Spinal cord (tissue), 10 donors: ENCODE measurements around the gene PILRB. TPM values are rescaled to one million over a fixed set of nuclear protein-coding genes. Genes with fewer than 3 reads are reported as not detected.
"Not testable (repeated sequence)": the region's sequence is repeated elsewhere in the genome, so short reads cannot be mapped to it uniquely, and the experiment has no call there.

Source experiments
- DNase-seq, 6 donors: peaks; one replicate each; pipeline versions ENCODE4 v3.0.0 to v3.0.0-alpha.2; 2013 to 2015; ENCODE audit warnings: low spot score in 6 of 6, low read depth in 4 of 6
- H3K27ac ChIP-seq: one replicate; pipeline ENCODE4 v1.5.1; 2013; ENCODE audit warnings: low read depth, low read length, control low read depth
- H3K27me3 ChIP-seq: one replicate; pipeline ENCODE4 v1.6.1; 2013; ENCODE audit warnings: low read length; ENCODE audit not compliant: control insufficient read depth, insufficient read depth
- H3K36me3 ChIP-seq: one replicate; pipeline ENCODE4 v1.6.1; 2013; ENCODE audit warnings: low read length; ENCODE audit not compliant: control insufficient read depth, insufficient read depth
- H3K4me1 ChIP-seq: one replicate; pipeline ENCODE4 v1.6.1; 2013; ENCODE audit warnings: low read length; ENCODE audit not compliant: control insufficient read depth, insufficient read depth
- H3K4me3 ChIP-seq: one replicate; pipeline ENCODE4 v1.5.1; 2013; ENCODE audit warnings: low read depth, low read length, control low read depth
- H3K9me3 ChIP-seq: one replicate; pipeline ENCODE4 v1.6.1; 2013; ENCODE audit warnings: low read length; ENCODE audit not compliant: control insufficient read depth, insufficient read depth
- WGBS: methylation state at CpG from one replicate; pipeline ENCODE4 v1.1.5; 2013; ENCODE audit warnings: missing lambda C conversion rate; ENCODE audit not compliant: insufficient coverage; 5-methylcytosine and 5-hydroxymethylcytosine counted together
- long read RNA-seq, 4 donors: transcript quantifications; one replicate each; lab custom pipeline, GENCODE V29; 2026
- polyA plus RNA-seq, 2 donors: library from polyadenylated mRNA; unstranded; fragments of 120-200 nt; gene quantifications; one replicate each; pipeline ENCODE4 v1.2.1, GENCODE V29; 2013; ENCODE audit not compliant: insufficient read length in 2 of 2
- total RNA-seq, 2 donors: library from RNA; depleted of rRNA in 1 of 2; stranded (reverse); fragments of 120-200 nt in 1 of 2; fragments of >200 nt in 1 of 2; gene quantifications; one replicate each; pipeline versions ENCODE4 v1.2.3 to v1.2.4, GENCODE V29; 2013 to 2014
- donor health status: healthy.

PILRB gene
- total RNA-seq: 10 to 100 TPM in 1 of 2 donors, 1 to 10 TPM in 1; 9.6 to 27.1 TPM
- polyA plus RNA-seq: 10 to 100 TPM; 37.6 to 50.2 TPM
- long read RNA-seq, donor 1, partial matches to known transcripts: 15 of 17 reads
- long read RNA-seq, donor 1, other reads (novel, unspliced or antisense): 0 of 17 reads
- long read RNA-seq, donor 2: 0 reads
- long read RNA-seq, donor 3: 0 reads
- long read RNA-seq, donor 4, partial matches to known transcripts: 0 of 3 reads
- long read RNA-seq, donor 4, other reads (novel, unspliced or antisense): 0 of 3 reads

GRCh38 chr7:100358027-100358856 lies at the start of gene PILRB:
TSS of gene PILRB (plus strand) at chr7:100358117. CDS start at chr7:100358303, 186 bp downstream.
- WGBS: 76% methylated on average over 6 of the region's 11 CpGs
- Histone ChIP-seq H3K27me3 (no peaks in the 10 kb centered on the region), H3K9me3 (no peaks in the 10 kb centered on the region), H3K4me1 (no peaks in the 10 kb centered on the region), H3K4me3 (no peak within 1 kb of the TSS), H3K36me3 (peaks cover 92% of the 10 kb centered on the region), H3K27ac (no peak within 1 kb of the TSS)
- no peak for DNase-seq

DNA sequence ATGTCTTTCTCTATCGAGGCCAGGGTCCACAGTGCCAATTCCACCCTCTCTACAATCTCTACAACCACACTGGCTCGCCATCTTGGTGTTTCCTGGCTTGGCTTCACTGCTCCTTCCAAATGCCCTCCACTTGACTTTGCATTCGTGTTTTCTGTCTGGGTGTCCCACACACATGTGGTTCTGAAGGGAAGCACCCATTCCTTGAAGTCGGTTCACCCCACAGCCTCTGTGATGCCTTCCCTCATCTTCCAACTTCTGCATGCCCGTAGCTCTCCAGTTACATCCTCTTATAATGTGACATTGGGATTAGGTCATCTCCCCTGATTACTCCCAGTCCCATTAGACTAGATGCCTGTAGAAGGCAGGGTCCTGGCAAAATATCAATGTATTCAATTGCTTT lies 39.6 kb upstream of the PILRB start:
- H3K36me3 ChIP-seq, H3K9me3 ChIP-seq, H3K4me3 ChIP-seq, DNase-seq, H3K27me3 ChIP-seq, H3K4me1 ChIP-seq, H3K27ac ChIP-seq: not testable (repeated sequence)
- 100% methylated on average over 1 of the region's 5 CpGs for WGBS

- not testable (repeated sequence) for H3K9me3 ChIP-seq, H3K4me3 ChIP-seq, H3K27ac ChIP-seq, DNase-seq, H3K4me1 ChIP-seq, H3K27me3 ChIP-seq, H3K36me3 ChIP-seq
- no CpG with 5 or more reads among the region's 1 CpG for WGBS
These were observed 36.3 kb upstream of the PILRB start for GRCh38 chr7:100321648-100322047.

DNA sequence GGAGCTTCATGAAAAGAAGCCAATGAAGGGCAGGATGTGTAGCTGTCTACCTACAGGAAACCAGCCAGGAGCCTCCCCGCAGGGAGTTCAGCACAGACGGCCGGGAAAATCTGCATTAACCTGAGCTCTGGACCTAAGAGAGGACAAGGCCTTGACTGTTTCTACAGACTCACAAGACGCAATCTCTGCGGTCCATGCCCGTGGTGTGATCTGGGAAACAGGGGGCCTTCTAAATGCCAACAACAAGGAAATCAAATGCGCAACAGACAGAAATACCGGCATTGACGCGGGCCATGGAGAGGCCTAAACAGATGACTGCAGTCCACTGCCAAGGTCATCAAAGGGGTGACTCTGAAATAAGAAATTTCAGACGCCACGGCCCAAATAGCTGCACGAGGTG lies 33.7 kb upstream of the PILRB start:
- not testable (repeated sequence) for H3K27me3 ChIP-seq, H3K27ac ChIP-seq, H3K4me3 ChIP-seq, H3K9me3 ChIP-seq, H3K4me1 ChIP-seq, DNase-seq
- WGBS: 90% methylated on average over 4 of the region's 13 CpGs
- peaks cover 11% of the 10 kb centered on the region for H3K36me3 ChIP-seq

DNA sequence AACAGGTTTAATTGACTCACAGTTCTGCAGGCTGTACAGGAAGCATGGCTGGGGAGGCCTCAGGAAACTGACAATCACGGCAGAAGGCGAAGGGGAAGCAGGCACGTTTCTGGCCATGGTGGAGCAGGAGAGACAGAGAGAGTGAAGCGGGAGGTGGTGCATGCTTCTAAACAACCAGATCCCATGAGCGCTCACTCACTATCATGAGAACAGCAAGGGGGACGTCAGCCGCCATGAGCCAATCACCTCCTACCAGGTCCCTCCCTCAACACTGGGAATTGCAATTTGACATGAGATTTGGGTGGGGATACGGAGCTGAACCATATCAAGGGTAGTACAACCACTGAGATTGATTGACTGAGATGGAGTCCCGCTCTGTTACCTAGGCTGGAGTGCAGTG lies 32.2 kb upstream of the PILRB start:
- H3K9me3 ChIP-seq, H3K4me3 ChIP-seq, H3K4me1 ChIP-seq, H3K27me3 ChIP-seq, DNase-seq, H3K36me3 ChIP-seq, H3K27ac ChIP-seq: not testable (repeated sequence)
- 94% methylated on average over 3 of the region's 9 CpGs for WGBS

DNA sequence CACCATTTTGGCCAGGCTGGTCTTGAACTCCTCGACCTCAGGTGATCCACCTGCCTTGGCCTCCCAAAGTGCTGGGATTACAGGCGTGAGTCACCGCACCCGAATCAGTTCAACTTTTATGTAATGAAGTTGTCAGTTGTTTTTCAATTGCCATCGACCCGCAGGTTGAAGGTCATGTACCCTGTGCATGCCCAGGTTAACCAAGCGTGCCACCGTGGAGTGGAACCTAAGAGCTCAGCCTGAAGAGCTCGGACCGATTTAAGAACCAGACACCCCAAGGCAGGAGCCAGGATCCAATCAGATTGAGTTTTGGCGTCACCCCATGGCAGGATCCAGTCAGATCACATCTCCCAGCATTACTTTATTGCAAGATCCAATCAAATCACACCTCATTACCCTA lies 31.0 kb upstream of the PILRB start:
- H3K9me3 ChIP-seq, H3K36me3 ChIP-seq, H3K27me3 ChIP-seq, H3K4me1 ChIP-seq, H3K4me3 ChIP-seq, DNase-seq, H3K27ac ChIP-seq: not testable (repeated sequence)
- 98% methylated on average over 7 of the region's 11 CpGs for WGBS

GRCh38 chr7:100335566-100336466 lies 22.1 kb upstream of the PILRB start:
- Histone ChIP-seq H3K27ac (peak overlapping the region; percentile 93), H3K4me3 (peak overlapping the region; percentile 76)
- not testable (repeated sequence) for H3K27me3 ChIP-seq, H3K36me3 ChIP-seq, H3K4me1 ChIP-seq, H3K9me3 ChIP-seq
- WGBS: 0% methylated on average over 78 of the region's 85 CpGs
- DNase-seq: peak; percentile 69 to 97 (median 87)

- H3K9me3 ChIP-seq, H3K27ac ChIP-seq, H3K4me3 ChIP-seq, H3K27me3 ChIP-seq, DNase-seq, H3K36me3 ChIP-seq, H3K4me1 ChIP-seq: not testable (repeated sequence)
- WGBS: 92% methylated on average over 10 of the region's 15 CpGs
These were observed 19.7 kb upstream of the PILRB start for GRCh38 chr7:100338083-100338696.

DNA sequence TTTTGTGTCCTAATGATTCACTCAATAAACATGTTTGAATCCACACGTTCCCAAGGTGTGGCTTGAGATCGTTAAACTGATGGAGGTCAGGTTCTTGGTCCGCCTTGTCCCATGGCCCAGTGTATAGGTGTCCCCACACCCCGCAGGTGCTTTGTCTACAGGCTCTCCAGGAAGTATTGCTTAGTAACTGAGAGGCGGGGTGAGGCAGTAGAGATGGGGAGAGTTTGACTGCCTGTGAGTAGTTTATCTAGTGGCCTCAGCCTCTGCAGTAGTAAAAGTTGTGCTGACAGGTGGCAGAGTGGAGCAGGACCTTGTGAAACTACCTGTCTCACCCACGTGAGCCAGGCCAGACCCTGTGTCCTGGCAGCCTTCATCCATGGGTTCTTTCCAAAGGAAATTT lies 16.6 kb upstream of the PILRB start:
- not testable (repeated sequence) for H3K27ac ChIP-seq
- WGBS: 100% methylated on average over 4 of the region's 6 CpGs
- H3K36me3 ChIP-seq: peaks cover 22% of the 10 kb centered on the region

More for the DNA sequence above, 16.6 kb upstream of the PILRB start:
- not testable (repeated sequence) for H3K27me3 ChIP-seq, H3K4me3 ChIP-seq, H3K4me1 ChIP-seq, H3K9me3 ChIP-seq, DNase-seq
